Measurements from ENCODE around the gene CNN2. TPM values are rescaled to one million over a fixed set of nuclear protein-coding genes. Genes with fewer than 3 reads are reported as not detected.
A peak's percentile ranks its signal among the peaks of the same experiment; 100 is the strongest.

The CNN2 gene
- total and polyA plus RNA-seq, 9 of the 15 experiments (the other 6 are each of a cell fraction or from before 2014, with no cell fraction given) = 12.1 to 174 (median 52.7) TPM

- TF ChIP-seq, protein P1, sequence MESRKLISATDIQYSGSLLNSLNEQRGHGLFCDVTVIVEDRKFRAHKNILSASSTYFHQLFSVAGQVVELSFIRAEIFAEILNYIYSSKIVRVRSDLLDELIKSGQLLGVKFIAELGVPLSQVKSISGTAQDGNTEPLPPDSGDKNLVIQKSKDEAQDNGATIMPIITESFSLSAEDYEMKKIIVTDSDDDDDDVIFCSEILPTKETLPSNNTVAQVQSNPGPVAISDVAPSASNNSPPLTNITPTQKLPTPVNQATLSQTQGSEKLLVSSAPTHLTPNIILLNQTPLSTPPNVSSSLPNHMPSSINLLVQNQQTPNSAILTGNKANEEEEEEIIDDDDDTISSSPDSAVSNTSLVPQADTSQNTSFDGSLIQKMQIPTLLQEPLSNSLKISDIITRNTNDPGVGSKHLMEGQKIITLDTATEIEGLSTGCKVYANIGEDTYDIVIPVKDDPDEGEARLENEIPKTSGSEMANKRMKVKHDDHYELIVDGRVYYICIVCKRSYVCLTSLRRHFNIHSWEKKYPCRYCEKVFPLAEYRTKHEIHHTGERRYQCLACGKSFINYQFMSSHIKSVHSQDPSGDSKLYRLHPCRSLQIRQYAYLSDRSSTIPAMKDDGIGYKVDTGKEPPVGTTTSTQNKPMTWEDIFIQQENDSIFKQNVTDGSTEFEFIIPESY (CRISPR knock-in tag; IDR thresholded peaks at IDR 0.05) = peak; percentile 70
- TF ChIP-seq RBM22 (IDR thresholded peaks at IDR 0.05; ENCODE audit: low read depth, low read length, poor library complexity, severe bottlenecking) (peak; percentile 18), RBFOX2 (IDR thresholded peaks at IDR 0.05; ENCODE audit: low read depth, low read length) (peak; percentile 45; the same call in 1 of the 2 replicates), SUPT5H (IDR thresholded peaks at IDR 0.05) (0 out of 2 replicates have a peak, but pooled peaks have one; percentile 27), ZNF668 (CRISPR knock-in tag; IDR thresholded peaks at IDR 0.05) (no peak), XRCC3 (IDR thresholded peaks at IDR 0.05) (no peak)
- TF ChIP-seq, protein P2, sequence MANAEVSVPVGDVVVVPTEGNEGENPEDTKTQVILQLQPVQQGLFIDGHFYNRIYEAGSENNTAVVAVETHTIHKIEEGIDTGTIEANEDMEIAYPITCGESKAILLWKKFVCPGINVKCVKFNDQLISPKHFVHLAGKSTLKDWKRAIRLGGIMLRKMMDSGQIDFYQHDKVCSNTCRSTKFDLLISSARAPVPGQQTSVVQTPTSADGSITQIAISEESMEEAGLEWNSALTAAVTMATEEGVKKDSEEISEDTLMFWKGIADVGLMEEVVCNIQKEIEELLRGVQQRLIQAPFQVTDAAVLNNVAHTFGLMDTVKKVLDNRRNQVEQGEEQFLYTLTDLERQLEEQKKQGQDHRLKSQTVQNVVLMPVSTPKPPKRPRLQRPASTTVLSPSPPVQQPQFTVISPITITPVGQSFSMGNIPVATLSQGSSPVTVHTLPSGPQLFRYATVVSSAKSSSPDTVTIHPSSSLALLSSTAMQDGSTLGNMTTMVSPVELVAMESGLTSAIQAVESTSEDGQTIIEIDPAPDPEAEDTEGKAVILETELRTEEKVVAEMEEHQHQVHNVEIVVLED (CRISPR knock-in tag; IDR thresholded peaks at IDR 0.05) = no peak
Measured at GRCh38 chr19:1082928-1083816, 56.8 kb downstream of the CNN2 start (continued).
